GM21390 (cell line): ENCODE measurements around the gene MKNK1.

Source experiments
- ATAC-seq: cut with Tn5 transposase; IDR thresholded peaks from one replicate; pipeline ENCODE4 v1.9.1; 2021; ENCODE audit not compliant: unreplicated experiment

Gene MKNK1

GRCh38 chr1:46544561-46545240 is 59.4 kb downstream of the MKNK1 start:
- no peak for ATAC-seq

GRCh38 chr1:46543761-46544560 is 60.1 kb downstream of the MKNK1 start:
- ATAC-seq = no peak

DNA sequence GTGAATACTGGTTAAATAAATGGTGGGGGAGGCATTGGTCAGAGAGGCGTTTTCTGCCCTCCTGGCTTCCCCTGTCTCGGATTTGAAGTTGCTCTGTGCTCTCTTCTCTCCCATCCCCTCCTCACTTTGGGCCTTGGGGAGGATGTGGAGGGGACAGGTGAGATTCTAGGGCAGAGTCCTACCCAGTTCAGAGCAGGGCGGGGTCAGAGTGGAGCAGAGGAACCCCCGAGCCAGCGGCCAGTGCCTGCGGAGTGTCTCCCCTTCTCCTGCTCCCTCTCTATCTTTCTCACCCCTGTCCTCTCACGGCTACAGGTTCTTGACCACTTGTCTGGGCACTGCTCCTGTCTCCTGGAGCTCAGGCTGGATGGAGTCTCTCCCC is 60.7 kb downstream of the MKNK1 start:
- no peak for ATAC-seq

- ATAC-seq = no peak
These were observed 64.1 kb downstream of the MKNK1 start for GRCh38 chr1:46539972-46540371.

DNA sequence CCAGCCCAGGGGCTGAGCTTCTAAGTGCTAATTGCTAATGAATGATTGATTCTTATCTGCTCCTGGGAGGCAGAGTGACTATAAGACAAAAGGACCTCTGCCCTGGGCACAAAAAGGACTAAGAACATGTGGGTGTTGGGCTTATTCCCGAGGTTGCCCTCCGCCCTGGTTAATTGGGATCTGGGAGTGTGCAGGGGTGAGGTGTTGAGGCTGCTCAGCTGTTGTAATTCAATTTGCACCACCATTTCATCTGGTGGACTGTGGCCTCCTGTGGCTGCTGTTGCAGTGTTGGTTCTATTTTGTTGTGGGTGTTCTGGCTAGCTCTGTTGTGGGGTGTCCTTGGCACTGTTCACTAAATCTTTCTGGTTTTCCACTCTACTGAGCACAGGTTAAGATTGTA is 65.9 kb downstream of the MKNK1 start:
- ATAC-seq = no peak

DNA sequence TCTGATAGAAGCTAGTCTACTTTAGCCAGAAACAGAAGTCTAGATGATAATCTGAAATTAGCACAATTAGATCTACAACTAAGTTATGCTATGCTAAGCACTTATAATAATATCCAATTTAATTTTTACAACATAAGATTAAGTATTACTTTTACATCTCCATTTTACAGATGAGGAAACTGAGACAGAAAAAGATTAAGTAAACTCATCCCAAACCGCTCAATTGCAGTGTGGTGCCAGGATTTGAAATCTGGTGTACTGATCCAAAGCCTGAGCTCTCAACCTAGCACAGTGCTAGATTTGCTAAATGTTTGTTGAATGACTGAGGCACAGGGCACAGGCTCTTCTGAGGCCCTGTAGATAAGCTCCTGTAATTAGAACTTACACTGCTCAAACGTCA is 66.4 kb downstream of the MKNK1 start:
- no peak for ATAC-seq

GRCh38 chr1:46536527-46536926 is 67.5 kb downstream of the MKNK1 start:
- no peak for ATAC-seq

GRCh38 chr1:46535063-46535462 is 69.0 kb downstream of the MKNK1 start:
- ATAC-seq = no peak

GRCh38 chr1:46533179-46533864 is 70.7 kb downstream of the MKNK1 start:
- ATAC-seq = no peak

GRCh38 chr1:46532498-46533178 is 71.4 kb downstream of the MKNK1 start:
- ATAC-seq = no peak

DNA sequence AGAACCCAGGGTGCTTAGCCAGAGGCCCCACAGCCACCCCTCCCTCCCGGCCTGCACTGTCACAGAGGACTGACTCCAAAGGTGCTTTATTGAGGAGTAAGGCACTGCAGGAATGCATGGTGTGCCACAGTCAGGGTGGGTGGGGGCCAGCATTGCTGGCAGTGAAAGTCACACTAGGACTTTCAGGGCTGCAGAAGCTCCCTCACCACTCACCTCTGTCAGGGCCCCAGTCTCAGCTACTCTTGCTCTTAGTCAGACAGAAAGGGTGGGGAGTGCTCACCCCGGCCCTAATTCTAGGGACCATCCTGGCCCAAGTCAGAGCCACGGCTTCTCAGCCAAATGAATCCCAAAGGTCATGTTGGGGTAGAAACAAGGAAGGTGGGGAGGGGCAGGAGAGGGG is 72.0 kb downstream of the MKNK1 start:
- no peak for ATAC-seq

DNA sequence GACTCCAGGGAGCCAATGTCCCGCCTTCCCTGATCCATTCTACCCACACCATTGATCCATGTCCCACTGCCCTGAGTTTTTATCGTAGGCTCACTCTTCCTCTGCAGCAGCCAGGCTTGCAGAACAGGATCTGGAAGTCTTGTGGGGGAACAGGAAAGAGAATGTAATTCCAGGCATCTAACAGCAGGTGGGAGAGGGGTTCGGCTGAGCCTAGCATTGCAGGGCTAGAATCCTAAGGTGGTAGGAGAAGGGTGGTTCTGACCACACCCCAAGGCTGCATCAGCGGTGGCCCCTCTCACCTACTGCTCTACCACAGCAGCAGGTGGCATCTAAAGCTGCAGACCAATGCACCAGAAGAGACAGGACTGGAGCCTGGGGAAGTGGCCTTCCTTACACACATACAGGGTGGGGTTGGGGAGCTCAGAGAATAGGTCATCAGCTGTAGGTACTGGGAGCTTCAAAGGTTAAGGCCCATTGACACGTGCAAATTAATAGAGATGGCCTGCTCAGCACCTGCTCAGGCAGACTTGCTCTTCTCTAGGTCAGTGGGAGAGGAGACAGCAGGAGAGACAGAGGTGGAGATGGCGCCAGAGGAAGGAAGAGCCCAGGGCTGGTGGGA is 73.2 kb downstream of the MKNK1 start:
- no peak for ATAC-seq

GRCh38 chr1:46530311-46530710 is 73.8 kb downstream of the MKNK1 start:
- no peak for ATAC-seq

GRCh38 chr1:46529031-46529630 is 74.9 kb downstream of the MKNK1 start:
- ATAC-seq = no peak

GRCh38 chr1:46528297-46528955 is 75.6 kb downstream of the MKNK1 start:
- ATAC-seq = no peak

GRCh38 chr1:46527474-46528296 is 76.4 kb downstream of the MKNK1 start:
- ATAC-seq = peak; percentile 62

- ATAC-seq = no peak
These were observed 77.3 kb downstream of the MKNK1 start for GRCh38 chr1:46526691-46527291.

DNA sequence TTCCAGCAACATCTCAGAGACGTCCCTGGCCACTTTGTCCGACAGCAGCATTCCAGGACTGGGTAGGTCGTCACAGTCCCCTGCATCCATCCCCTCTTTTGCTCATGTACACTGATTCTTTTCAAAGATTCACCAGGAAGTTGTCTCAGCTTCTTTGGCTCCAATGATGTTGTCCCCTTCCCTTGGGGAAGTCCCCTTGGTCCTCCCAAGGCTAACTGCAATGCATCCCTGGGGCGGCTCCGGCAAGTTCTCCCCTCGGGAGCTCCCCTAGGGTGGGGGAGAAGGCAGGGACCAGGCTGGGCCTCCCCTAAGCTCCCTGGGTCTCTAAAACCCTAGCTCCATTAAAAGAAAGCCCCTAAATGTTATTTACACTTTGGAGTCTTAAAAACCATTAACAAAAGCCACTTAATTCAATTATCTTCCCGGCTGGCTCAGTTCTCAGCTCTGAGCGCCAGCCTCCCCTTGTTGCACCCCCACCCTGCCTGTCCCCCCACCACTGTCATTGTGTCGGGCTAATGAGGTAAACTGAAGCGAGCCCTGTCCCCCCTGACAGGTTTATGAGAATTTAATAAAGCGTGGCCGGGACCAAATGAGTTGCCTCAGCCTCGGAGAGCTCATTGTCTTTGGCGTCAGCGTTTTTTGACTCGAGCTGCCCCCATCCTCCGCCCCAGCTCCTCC is 77.9 kb downstream of the MKNK1 start:
- no peak for ATAC-seq
